ENCODE data around the gene NMRK2.

DNA sequence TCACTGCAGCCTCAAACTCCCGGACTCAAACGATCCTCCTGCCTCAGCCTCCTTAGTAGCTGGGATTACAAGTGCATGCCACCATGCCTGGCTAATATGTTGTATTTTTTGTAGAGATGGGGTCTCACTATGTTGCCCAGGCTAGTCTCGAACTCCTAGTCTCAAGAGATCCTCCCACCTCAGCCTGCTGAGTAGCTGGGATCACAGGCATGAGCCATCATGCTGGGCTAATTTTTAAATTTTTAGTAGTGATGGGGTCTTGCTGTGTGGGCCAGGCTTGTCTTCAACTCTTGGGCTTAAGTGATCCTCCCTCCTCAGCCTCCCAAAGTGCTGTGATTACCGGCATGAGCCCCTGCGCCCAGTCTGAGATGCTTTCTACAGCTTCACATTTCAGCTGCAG, 37.1 kb upstream of the NMRK2 start:
- TF ChIP-seq, protein P1, sequence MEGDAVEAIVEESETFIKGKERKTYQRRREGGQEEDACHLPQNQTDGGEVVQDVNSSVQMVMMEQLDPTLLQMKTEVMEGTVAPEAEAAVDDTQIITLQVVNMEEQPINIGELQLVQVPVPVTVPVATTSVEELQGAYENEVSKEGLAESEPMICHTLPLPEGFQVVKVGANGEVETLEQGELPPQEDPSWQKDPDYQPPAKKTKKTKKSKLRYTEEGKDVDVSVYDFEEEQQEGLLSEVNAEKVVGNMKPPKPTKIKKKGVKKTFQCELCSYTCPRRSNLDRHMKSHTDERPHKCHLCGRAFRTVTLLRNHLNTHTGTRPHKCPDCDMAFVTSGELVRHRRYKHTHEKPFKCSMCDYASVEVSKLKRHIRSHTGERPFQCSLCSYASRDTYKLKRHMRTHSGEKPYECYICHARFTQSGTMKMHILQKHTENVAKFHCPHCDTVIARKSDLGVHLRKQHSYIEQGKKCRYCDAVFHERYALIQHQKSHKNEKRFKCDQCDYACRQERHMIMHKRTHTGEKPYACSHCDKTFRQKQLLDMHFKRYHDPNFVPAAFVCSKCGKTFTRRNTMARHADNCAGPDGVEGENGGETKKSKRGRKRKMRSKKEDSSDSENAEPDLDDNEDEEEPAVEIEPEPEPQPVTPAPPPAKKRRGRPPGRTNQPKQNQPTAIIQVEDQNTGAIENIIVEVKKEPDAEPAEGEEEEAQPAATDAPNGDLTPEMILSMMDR (IDR thresholded peaks at IDR 0.05) = no peak
- TF ChIP-seq ZFP36 (IDR thresholded peaks at IDR 0.05; ENCODE audit: borderline replicate concordance, partially characterized antibody) = no peak
